ENCODE measurements around the gene RFFL. TPM values are rescaled to one million over a fixed set of nuclear protein-coding genes. Genes with fewer than 3 reads are reported as not detected.
"Not testable (repeated sequence)": the region's sequence is repeated elsewhere in the genome, so short reads cannot be mapped to it uniquely, and the experiment has no call there.

The RFFL gene
- total and polyA plus RNA-seq, 7 donors, result 7.0 to 39.5 (median 23.6) TPM

- TF ChIP-seq, protein P1, sequence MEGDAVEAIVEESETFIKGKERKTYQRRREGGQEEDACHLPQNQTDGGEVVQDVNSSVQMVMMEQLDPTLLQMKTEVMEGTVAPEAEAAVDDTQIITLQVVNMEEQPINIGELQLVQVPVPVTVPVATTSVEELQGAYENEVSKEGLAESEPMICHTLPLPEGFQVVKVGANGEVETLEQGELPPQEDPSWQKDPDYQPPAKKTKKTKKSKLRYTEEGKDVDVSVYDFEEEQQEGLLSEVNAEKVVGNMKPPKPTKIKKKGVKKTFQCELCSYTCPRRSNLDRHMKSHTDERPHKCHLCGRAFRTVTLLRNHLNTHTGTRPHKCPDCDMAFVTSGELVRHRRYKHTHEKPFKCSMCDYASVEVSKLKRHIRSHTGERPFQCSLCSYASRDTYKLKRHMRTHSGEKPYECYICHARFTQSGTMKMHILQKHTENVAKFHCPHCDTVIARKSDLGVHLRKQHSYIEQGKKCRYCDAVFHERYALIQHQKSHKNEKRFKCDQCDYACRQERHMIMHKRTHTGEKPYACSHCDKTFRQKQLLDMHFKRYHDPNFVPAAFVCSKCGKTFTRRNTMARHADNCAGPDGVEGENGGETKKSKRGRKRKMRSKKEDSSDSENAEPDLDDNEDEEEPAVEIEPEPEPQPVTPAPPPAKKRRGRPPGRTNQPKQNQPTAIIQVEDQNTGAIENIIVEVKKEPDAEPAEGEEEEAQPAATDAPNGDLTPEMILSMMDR (IDR thresholded peaks at IDR 0.05), result no peak
- Histone ChIP-seq H3K9me3 (no peaks in the 10 kb centered on the region), H3K4me3 (no peak overlapping the region), H3K36me3 (ENCODE audit: insufficient read depth in 1 of 2, low read depth in 1 of 2) (peaks cover 0 to 3% of the 10 kb centered on the region in 2 donors), H3K27ac (no peak overlapping the region), H3K4me1 (peaks cover 11% of the 10 kb centered on the region), H3K27me3 (ENCODE audit: insufficient read depth in 3 of 3, low read length in 2 of 3) (no peaks in the 10 kb centered on the region)
- 50 to 57% (median 53%) methylated on average over 5 of the region's 5 CpGs for WGBS, 3 donors
- intact Hi-C loops (cut with DNase I), result no loop called here
- no peak for DNase-seq
- ATAC-seq, result no peak
Measured at GRCh38 chr17:35046740-35047283, 16.7 kb downstream of the RFFL start.

DNA sequence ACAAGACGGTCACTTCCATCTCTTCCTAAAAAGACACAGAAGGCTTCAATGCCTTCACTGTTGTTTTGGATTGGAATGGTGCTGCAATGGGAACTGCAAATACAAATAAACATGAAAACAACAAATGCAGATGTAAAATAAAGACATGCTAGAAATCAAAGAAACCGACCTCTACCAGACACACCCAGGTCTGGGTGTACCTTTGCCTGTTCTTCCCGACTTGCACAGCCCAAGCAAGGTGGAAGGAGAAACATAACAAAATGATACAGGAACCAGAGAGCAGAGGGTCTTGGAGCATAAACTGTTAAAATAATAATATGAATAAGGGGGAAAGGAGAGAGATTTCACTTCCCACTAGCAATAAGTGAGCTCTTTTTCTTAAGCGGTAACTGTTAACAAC is 17.3 kb downstream of the RFFL start:
- intact Hi-C loops (cut with DNase I), result no loop called here
- DNase-seq, result no peak
- Histone ChIP-seq H3K4me3 (no peak overlapping the region), H3K36me3 (ENCODE audit: insufficient read depth in 1 of 2, low read depth in 1 of 2) (peaks cover 0 to 3% of the 10 kb centered on the region in 2 donors), H3K27ac (no peak overlapping the region), H3K27me3 (ENCODE audit: insufficient read depth in 3 of 3, low read length in 2 of 3) (no peaks in the 10 kb centered on the region), H3K4me1 (peaks cover 5% of the 10 kb centered on the region), H3K9me3 (no peaks in the 10 kb centered on the region)
- WGBS, 3 donors, result 72 to 76% (median 72%) methylated on average over 4 of the region's 4 CpGs
- ATAC-seq, result no peak
- TF ChIP-seq, protein P1 (IDR thresholded peaks at IDR 0.05), result no peak

GRCh38 chr17:35045458-35045979 is 18.0 kb downstream of the RFFL start:
- intact Hi-C loops (cut with DNase I), result not testable (repeated sequence)

DNA sequence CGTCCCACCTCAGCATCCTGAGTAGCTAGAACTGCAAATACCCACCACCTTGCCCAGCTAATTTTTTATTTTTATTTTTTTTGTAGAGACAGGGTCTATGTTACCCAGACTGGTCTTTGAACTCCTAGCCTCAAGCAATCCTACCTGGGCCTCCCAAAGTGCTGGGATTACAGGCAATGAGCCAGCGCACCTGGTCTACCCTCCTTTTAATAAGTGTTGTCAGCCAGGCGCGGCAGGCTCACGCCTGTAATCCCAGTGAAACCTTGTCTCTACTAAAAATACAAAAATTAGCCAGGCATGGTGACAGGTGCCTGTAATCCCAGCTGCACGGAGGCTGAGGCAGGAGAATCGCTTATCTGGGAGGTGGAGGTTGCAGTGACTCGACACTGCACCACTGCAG is 19.3 kb downstream of the RFFL start:
- TF ChIP-seq, protein P1 (IDR thresholded peaks at IDR 0.05), result no peak
- Histone ChIP-seq H3K27me3 (ENCODE audit: insufficient read depth in 3 of 3, low read length in 2 of 3) (no peaks in the 10 kb centered on the region), H3K4me3 (no peak overlapping the region), H3K27ac (no peak overlapping the region), H3K36me3 (ENCODE audit: insufficient read depth in 1 of 2, low read depth in 1 of 2) (peaks cover 0 to 3% of the 10 kb centered on the region in 2 donors), H3K4me1 (peaks cover 5% of the 10 kb centered on the region), H3K9me3 (no peaks in the 10 kb centered on the region)
- ATAC-seq, result peak in 1 of 4 donors; percentile 9
- DNase-seq, result no peak
- WGBS, 3 donors, result 79 to 82% (median 79%) methylated on average over 8 of the region's 8 CpGs
- intact Hi-C loops (cut with DNase I), result no loop called here

More at GRCh38 chr17:35045458-35045979, 18.0 kb downstream of the RFFL start:
- DNase-seq; H3K9me3 ChIP-seq; H3K27me3 ChIP-seq (ENCODE audit: insufficient read depth in 3 of 3, low read length in 2 of 3); H3K4me1 ChIP-seq; ATAC-seq; H3K36me3 ChIP-seq (ENCODE audit: insufficient read depth in 1 of 2, low read depth in 1 of 2); H3K4me3 ChIP-seq; H3K27ac ChIP-seq: not testable (repeated sequence)
- WGBS, 3 donors, result 95 to 96% (median 96%) methylated on average over 13 of the region's 13 CpGs

GRCh38 chr17:35041390-35041789 is 22.1 kb downstream of the RFFL start:
- ATAC-seq (no peak), DNase-seq (no peak)
- intact Hi-C loops (cut with DNase I), result no loop called here
- 93 to 95% (median 94%) methylated on average over 7 of the region's 7 CpGs for WGBS, 3 donors
- TF ChIP-seq, protein P1 (IDR thresholded peaks at IDR 0.05), result no peak
- Histone ChIP-seq H3K4me1 (peaks cover 2% of the 10 kb centered on the region), H3K9me3 (no peaks in the 10 kb centered on the region), H3K27ac (no peak overlapping the region), H3K4me3 (no peak overlapping the region), H3K36me3 (ENCODE audit: insufficient read depth in 1 of 2, low read depth in 1 of 2) (peaks cover 0 to 3% of the 10 kb centered on the region in 2 donors), H3K27me3 (ENCODE audit: insufficient read depth in 3 of 3, low read length in 2 of 3) (no peaks in the 10 kb centered on the region)

Measured in psoas muscle (tissue), 8 donors.